DOHH2 (cell line): Measurements from ENCODE around the gene GLT1D1.

Source experiments
- CTCF ChIP-seq: fragments of 200-600 bp; sonication (generic); IDR thresholded peaks from one replicate; pipeline ENCODE4 v1.5.1; 2014; ENCODE audit warnings: antibody characterized with exemption, mild to moderate bottlenecking, low read depth, low read length; ENCODE audit not compliant: poor library complexity, severe bottlenecking
- EZH2phosphoT487 ChIP-seq: fragments of 200-600 bp; sonication (generic); IDR thresholded peaks from 2 replicates; pipeline ENCODE4 v1.6.1; 2017; ENCODE audit warnings: borderline replicate concordance, mild to moderate bottlenecking, antibody characterized with exemption, low read length, moderate library complexity, mixed read lengths

- TF ChIP-seq CTCF = no peak
- TF ChIP-seq EZH2phosphoT487 = no peak
These were observed 26.9 kb downstream of the GLT1D1 start for GRCh38 chr12:128879898-128880764.
